ENCODE measurements around the gene SEMA4D.

Gene SEMA4D

DNA sequence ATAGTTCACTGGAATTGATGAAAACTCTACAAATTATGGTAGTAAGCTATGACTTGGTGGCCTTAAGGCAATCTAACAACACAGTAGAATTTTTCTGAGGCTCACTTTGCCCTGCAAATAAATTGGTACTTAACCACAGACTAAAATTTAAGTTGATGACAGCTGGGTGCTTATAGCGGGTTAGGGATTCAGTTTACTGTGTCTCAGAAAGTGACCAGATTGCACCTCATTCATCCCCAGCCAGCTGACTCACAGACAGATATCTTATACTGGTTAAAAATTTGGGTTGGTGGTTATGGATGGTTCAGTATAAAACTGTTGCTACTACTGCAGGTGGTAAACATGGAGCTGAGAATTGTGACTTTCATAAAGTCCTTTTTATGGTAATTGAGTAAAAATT is 184.1 kb downstream of the SEMA4D start:
- no peak for DNase-seq (ENCODE audit: low read depth)

DNA sequence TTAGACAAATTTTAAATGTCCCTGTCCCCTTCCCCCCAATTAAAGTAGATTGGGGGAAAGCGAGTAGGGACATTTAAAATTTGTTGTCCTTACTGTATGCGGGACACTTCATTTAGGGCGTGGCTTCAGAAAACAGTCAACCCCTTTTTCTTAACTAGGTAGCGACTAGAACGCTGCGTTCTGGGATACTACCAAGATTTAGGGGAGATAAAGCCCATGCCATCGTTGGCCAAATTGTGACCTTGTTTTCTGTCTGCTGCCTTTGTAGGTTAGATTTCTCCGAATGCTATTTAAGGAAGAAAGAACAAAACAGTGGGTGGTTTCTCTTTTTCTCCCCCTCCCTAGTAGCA is 185.7 kb downstream of the SEMA4D start:
- no peak for DNase-seq (ENCODE audit: low read depth)

DNA sequence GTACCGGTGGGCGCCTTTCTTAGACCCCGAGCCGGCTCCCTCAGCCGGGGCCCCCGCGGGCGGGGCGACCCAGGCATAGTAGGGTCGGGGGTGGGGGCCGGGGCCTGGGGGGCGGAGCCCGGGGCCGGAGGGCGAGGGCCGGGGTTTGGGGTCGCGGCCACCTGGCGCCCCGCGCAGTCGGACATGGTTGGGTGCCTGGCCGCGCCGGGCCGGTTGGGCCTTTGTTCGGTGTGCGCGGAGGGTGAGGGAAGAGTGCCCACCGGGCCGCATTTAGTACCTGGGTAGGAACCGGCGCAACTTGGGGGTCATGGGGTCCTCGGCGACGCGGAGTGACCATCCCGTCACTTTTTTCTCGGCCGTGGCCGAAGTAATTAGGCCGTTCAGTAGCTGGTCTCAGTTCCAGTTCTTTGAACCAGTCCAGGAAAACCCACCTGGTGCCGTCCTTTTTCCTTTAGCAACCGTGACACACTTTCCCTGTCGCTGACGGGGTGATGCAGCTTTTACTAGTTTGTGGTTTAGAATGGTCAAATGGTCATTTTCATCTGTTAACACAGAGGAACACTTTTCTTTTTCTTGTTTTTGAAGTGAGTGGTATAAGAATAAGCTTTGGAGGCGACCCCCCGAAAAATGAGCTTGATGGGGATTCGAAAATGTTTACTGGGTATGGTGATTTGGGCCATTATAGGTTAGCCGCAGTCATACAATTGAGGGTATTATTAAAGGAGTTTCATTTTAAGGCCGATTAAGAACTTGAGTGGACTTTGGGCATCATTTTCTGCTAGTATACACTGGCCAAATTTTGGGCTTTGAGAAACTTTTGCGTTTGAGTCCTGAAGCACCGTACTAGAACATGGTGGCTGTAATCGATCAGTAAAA is 186.3 kb downstream of the SEMA4D start:
- DNase-seq (ENCODE audit: low read depth): no peak

All from HS-27A (cell line).